Ovary (tissue), 9 donors: ENCODE data around the gene AOAH. TPM values are rescaled to one million over a fixed set of nuclear protein-coding genes. Genes with fewer than 3 reads are reported as not detected.
"Not testable (repeated sequence)": the region's sequence is repeated elsewhere in the genome, so short reads cannot be mapped to it uniquely, and the experiment has no call there.

Source experiments
- DNase-seq, 5 donors: peaks; one replicate each; pipeline ENCODE4 v3.0.0-alpha.2; 2019 to 2020
- H3K27ac ChIP-seq, 2 donors: fragments of 200-600 bp; one replicate each; pipeline versions ENCODE4 v1.5.1 to v1.8.0; 2019 to 2022
- H3K27me3 ChIP-seq: fragments of 200-600 bp; one replicate; pipeline ENCODE4 v1.8.0; 2022
- H3K36me3 ChIP-seq: fragments of 200-600 bp; sonication (generic); one replicate; pipeline ENCODE4 v1.5.1; 2019
- H3K4me1 ChIP-seq: one replicate; pipeline ENCODE4 v1.8.1; 2013; ENCODE audit warnings: mild to moderate bottlenecking, moderate library complexity; ENCODE audit not compliant: insufficient read depth
- H3K4me3 ChIP-seq: fragments of 200-600 bp; sonication (generic); one replicate; pipeline ENCODE4 v1.5.1; 2017
- H3K9me3 ChIP-seq, 2 donors: fragments of 200-600 bp in 1 of 2; sonication (generic) in 1 of 2; one replicate each; pipeline versions ENCODE4 v1.5.1 to v1.8.1; 2013 to 2019; ENCODE audit warnings: mild to moderate bottlenecking in 1 of 2, moderate library complexity in 1 of 2
- EP300 ChIP-seq: sonication (generic); formaldehyde crosslinking; IDR thresholded peaks from one replicate; pipeline ENCODE4 v1.6.1; 2017; ENCODE audit warnings: antibody characterized with exemption
- POLR2A ChIP-seq: fragments of 450-650 bp; IDR thresholded peaks from one replicate; pipeline ENCODE4 v1.6.1; 2017; ENCODE audit warnings: antibody characterized with exemption, mild to moderate bottlenecking, moderate library complexity
- WGBS, 3 donors: extraction: QIAGEN DNeasy Blood & Tissue Kit in 1 of 3; methylation state at CpG; one replicate each; pipeline versions ENCODE4 v1.1.5 to v1.1.7; 2013 to 2017; 5-methylcytosine and 5-hydroxymethylcytosine counted together
- intact Hi-C, 4 donors: fragments of 100-400 bp; cut with DNase I; formaldehyde crosslinking; loops; one replicate each; pipeline versions ENCODE4 v1.11.0 to v1.15.1; 2022 to 2023
- polyA plus RNA-seq, 2 donors: library from polyadenylated mRNA; stranded (reverse); fragments of 200-250 nt in 1 of 2; fragments of 350-450 nt in 1 of 2; fragmentation: Illumina TruSeq in 1 of 2; extraction: RNeasy Lipid Tissue Mini Kit (QIAGEN cat#74804) in 1 of 2; gene quantifications; one replicate each; pipeline ENCODE4 v1.2.3, GENCODE V29; 2013 to 2014
- total RNA-seq, 7 donors: library from RNA; depleted of rRNA in 2 of 7; stranded (reverse); fragments of >200 nt in 2 of 7; fragmentation: NEBNext Ultra II Directional in 3 of 7; extraction: Animal tissue kit (Norgen Biotek cat#: 25700) in 3 of 7; gene quantifications; one replicate each; pipeline versions ENCODE4 v1.1.0 to v1.2.4, GENCODE V29; 2016 to 2023
- TF ChIP-seq, protein P1 (sequence below), 3 donors: fragments of 450-650 bp in 2 of 3; fragments of 200-600 bp in 1 of 3; IDR thresholded peaks; one replicate each; pipeline versions ENCODE4 v1.5.1 to v1.8.0; 2016 to 2022; ENCODE audit warnings: antibody characterized with exemption in 3 of 3, mild to moderate bottlenecking in 1 of 3
- donor health status: DM: no; HTN: no; CAD: no; lungs with moderate emphysema.
- donor health status: DM: no; HTN: no; CAD: no.
- donor health status: Bipolar disorder and iron deficiency.
- donor health status: DM: yes; HTN: yes; CAD: no.
- donor health status: DM: no; HTN: no; CAD: no.
- donor health status: DM: yes; HTN: yes; CAD: no.

AOAH gene
- total and polyA plus RNA-seq, 9 donors = 0.83 to 14.0 (median 4.8) TPM

DNA sequence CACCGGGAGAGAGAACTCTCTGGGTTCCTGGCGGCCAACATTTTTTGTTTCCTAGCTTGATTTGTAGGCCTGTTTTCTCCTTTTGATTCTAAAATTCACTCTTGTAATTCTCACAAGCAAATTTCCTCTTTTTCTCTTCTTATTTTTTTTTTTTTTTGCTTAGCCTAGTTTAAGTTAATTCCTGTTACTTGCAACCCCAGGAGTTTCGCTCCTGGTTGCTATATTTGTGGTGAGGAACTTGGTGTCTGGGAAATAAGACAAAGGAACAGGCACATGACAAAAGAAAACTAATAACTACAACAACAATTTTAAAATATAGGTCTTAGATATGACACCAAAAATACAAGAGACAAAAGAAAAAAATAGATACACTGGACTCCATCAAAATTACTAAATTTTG is 6.7 kb downstream of the AOAH start:
- intact Hi-C loops = no loop called here
- 81 to 92% (median 87%) methylated on average over 3 of the region's 3 CpGs for WGBS, 3 donors

DNA sequence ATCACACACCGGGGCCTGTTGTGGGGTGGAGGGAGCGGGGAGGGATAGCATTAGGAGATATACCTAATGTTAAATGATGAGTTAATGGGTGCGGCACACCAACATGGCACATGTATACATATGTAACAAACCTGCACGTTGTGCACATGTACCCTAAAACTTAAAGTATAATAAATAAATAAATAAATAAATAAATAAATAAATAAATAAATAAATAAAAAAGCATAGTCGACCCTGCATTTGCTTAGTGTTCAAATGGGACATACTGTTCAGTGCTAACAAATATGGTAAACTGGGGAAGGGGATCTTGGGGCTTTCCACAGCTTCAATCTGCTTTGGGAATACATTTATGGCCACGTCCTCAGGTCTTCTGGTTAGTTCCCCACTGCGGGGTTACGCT is 7.5 kb downstream of the AOAH start:
- H3K27me3 ChIP-seq, intact Hi-C loops, H3K36me3 ChIP-seq, H3K4me1 ChIP-seq, H3K9me3 ChIP-seq, DNase-seq, H3K27ac ChIP-seq, H3K4me3 ChIP-seq: not testable (repeated sequence)
- WGBS, 3 donors = 79 to 85% (median 85%) methylated on average over 8 of the region's 8 CpGs

More for the DNA sequence above, 6.7 kb downstream of the AOAH start:
- no peak overlapping the region for H3K27ac ChIP-seq
- no peak overlapping the region for H3K4me3 ChIP-seq
- no peaks in the 10 kb centered on the region for H3K9me3 ChIP-seq
- DNase-seq = no peak
- H3K36me3 ChIP-seq = no peaks in the 10 kb centered on the region
- TF ChIP-seq EP300 (no peak), POLR2A (no peak)
- TF ChIP-seq, protein P1, sequence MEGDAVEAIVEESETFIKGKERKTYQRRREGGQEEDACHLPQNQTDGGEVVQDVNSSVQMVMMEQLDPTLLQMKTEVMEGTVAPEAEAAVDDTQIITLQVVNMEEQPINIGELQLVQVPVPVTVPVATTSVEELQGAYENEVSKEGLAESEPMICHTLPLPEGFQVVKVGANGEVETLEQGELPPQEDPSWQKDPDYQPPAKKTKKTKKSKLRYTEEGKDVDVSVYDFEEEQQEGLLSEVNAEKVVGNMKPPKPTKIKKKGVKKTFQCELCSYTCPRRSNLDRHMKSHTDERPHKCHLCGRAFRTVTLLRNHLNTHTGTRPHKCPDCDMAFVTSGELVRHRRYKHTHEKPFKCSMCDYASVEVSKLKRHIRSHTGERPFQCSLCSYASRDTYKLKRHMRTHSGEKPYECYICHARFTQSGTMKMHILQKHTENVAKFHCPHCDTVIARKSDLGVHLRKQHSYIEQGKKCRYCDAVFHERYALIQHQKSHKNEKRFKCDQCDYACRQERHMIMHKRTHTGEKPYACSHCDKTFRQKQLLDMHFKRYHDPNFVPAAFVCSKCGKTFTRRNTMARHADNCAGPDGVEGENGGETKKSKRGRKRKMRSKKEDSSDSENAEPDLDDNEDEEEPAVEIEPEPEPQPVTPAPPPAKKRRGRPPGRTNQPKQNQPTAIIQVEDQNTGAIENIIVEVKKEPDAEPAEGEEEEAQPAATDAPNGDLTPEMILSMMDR (IDR thresholded peaks at IDR 0.05) = no peak
- no peaks in the 10 kb centered on the region for H3K27me3 ChIP-seq
- no peaks in the 10 kb centered on the region for H3K4me1 ChIP-seq

DNA sequence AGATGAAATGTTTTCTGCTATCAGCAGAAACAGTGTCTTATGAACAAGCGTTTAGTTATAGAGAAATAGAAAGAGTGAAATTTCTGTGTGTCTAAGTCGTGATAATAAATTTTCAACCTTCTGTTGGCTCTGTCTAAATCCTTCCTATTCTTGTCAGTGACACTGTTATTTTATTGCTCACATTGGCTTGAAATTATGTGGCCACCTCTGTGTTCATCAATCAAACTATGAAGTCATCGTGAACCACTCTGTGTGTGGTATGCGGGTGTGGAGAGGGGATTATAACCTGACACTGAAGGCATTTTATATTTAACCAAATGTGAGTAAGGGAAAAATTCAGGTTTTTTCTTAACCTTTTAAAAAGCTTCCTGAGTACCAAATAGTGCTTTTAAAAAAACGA is 12.3 kb downstream of the AOAH start:
- Histone ChIP-seq H3K9me3 (no peaks in the 10 kb centered on the region), H3K36me3 (no peaks in the 10 kb centered on the region), H3K27me3 (no peaks in the 10 kb centered on the region), H3K27ac (no peak overlapping the region), H3K4me3 (no peak overlapping the region), H3K4me1 (no peaks in the 10 kb centered on the region)
- TF ChIP-seq EP300 (no peak), POLR2A (no peak)
- TF ChIP-seq, protein P1 (IDR thresholded peaks at IDR 0.05) = no peak
- no peak for DNase-seq
- intact Hi-C loops = no loop called here
- WGBS, 3 donors = 81 to 83% (median 82%) methylated on average over 5 of the region's 5 CpGs

DNA sequence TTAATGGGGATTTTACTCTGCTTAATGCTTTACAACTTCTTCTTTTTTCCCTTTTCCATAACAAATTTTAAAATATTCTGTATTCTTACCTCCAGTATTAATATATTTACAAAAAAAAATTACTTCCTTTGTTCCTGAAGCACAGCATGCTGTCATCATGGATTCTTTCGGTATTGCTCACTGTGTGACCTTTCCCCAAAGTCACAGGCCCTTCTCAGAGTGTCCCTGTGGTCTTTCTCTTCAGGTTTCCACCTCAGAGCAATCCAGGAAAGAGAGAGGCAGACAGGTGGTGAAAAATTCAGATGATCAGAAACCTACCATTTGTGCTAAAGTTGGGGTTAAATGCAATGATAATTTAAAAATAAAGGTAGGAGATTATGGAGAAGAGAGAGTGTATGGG is 13.0 kb downstream of the AOAH start:
- intact Hi-C loops = no loop called here
- no peaks in the 10 kb centered on the region for H3K9me3 ChIP-seq

DNA sequence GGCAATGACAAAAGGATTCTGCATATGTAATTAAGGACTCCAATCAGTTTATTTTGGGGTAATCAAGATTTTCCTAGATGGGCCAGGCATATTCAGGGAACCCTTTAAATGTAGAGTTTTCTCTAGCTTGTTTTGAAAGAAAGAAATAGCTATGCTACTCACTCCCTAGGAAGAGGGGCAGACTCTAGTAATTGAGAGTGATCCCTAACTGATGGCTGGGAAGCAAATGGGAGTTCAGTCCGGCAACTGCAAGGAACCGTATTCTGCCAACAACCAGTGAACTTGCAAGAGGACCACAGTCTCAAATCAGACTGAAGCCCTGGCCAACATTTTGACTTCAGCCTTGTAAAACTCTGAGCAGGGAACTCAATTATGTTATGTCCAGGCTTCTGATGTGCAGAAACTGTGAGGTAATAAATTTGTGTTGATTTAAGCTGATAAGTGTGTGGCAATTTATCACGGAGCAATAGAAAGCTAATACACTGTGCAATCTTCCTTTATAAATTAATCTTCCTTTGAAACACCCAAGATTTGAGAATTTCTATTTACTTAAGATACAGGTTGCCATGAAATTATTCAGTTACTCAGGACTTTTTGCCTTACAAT is 14.0 kb downstream of the AOAH start:
- H3K27me3 ChIP-seq = no peaks in the 10 kb centered on the region
- no peak overlapping the region for H3K27ac ChIP-seq
- 30 to 71% (median 49%) methylated on average over 3 of the region's 3 CpGs for WGBS, 3 donors
- H3K36me3 ChIP-seq = no peaks in the 10 kb centered on the region
- TF ChIP-seq, protein P1 (IDR thresholded peaks at IDR 0.05) = no peak
- TF ChIP-seq EP300 (no peak), POLR2A (no peak)
- intact Hi-C loops = no loop called here
- H3K9me3 ChIP-seq = no peaks in the 10 kb centered on the region
- H3K4me3 ChIP-seq = no peak overlapping the region
- no peak for DNase-seq
- H3K4me1 ChIP-seq = no peaks in the 10 kb centered on the region

More for the DNA sequence above, 13.0 kb downstream of the AOAH start:
- Histone ChIP-seq H3K27me3 (no peaks in the 10 kb centered on the region), H3K4me3 (no peak overlapping the region), H3K27ac (no peak overlapping the region), H3K4me1 (no peaks in the 10 kb centered on the region), H3K36me3 (no peaks in the 10 kb centered on the region)
- TF ChIP-seq EP300 = no peak
- TF ChIP-seq, protein P1 (IDR thresholded peaks at IDR 0.05) = no peak
- no peak for TF ChIP-seq POLR2A
- WGBS, 3 donors = 81 to 88% (median 88%) methylated on average over 1 of the region's 1 CpG
- DNase-seq = no peak
